ENCODE measurements around the gene NAALADL2. TPM values are rescaled to one million over a fixed set of nuclear protein-coding genes. Genes with fewer than 3 reads are reported as not detected.

Gene NAALADL2
- total and polyA plus RNA-seq, 2 donors from 2014 or later: 2.0 to 20.2 TPM

DNA sequence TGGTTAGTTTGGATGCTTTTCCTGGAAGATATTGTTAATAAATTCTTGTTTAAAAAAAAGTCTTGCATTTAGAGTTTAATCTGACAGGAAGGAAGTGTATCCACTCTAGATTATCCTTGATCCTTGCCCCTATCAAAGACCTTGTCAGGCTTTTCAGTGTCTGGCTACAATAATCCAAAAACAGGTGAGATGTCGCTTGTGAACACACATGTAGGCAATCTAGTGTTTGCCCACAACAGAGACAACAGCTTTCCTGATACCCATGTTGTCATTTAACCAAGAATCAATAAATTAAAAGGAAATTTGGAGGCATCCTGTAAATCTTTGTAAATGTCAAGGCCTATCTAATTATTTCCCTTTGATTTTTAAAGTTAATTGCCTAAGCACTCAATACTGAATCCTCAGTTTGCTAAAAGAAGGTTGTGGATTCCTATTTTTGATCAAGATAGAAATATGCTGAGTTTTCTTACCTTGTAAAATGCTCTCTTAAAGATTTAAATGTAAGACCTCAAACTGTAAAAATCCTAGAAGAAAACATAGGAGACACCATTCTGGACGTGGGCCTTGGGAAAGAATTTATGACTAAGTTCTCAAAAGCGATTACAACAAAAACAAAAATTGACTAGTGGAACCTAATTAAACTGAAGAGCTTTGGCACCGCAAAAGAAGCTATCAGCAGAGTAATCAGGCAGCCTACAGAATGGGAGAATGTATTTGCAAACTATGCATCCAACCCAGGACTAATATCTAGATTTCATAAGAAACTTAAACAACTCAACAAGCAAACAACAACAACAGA is 207.7 kb downstream of the NAALADL2 start:
- no peaks in the 10 kb centered on the region for H3K27me3 ChIP-seq (ENCODE audit: control insufficient read depth, insufficient read depth, low read length)
- H3K4me1 ChIP-seq (ENCODE audit: control insufficient read depth in 2 of 3, insufficient read depth in 2 of 3, low read depth in 1 of 3, low read length in 3 of 3): no peaks in the 10 kb centered on the region
- no peak overlapping the region for H3K9ac ChIP-seq (ENCODE audit: low read length in 3 of 3)
- TF ChIP-seq, protein P1, sequence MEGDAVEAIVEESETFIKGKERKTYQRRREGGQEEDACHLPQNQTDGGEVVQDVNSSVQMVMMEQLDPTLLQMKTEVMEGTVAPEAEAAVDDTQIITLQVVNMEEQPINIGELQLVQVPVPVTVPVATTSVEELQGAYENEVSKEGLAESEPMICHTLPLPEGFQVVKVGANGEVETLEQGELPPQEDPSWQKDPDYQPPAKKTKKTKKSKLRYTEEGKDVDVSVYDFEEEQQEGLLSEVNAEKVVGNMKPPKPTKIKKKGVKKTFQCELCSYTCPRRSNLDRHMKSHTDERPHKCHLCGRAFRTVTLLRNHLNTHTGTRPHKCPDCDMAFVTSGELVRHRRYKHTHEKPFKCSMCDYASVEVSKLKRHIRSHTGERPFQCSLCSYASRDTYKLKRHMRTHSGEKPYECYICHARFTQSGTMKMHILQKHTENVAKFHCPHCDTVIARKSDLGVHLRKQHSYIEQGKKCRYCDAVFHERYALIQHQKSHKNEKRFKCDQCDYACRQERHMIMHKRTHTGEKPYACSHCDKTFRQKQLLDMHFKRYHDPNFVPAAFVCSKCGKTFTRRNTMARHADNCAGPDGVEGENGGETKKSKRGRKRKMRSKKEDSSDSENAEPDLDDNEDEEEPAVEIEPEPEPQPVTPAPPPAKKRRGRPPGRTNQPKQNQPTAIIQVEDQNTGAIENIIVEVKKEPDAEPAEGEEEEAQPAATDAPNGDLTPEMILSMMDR (IDR thresholded peaks at IDR 0.05; ENCODE audit: borderline replicate concordance, extremely low read depth, insufficient read depth): no peak
- no peak overlapping the region for H3K27ac ChIP-seq (ENCODE audit: low read depth in 2 of 2, low read length in 2 of 2)
- H3K4me3 ChIP-seq (ENCODE audit: low read length in 3 of 3): no peak overlapping the region
- H3K36me3 ChIP-seq (ENCODE audit: control insufficient read depth in 2 of 3, insufficient read depth in 3 of 3, low read length in 3 of 3): no peaks in the 10 kb centered on the region
- DNase-seq (no peak), FAIRE-seq (no peak)
- no peaks in the 10 kb centered on the region for H3K9me3 ChIP-seq (ENCODE audit: control insufficient read depth in 2 of 3, insufficient read depth in 1 of 3, low read length in 3 of 3)
- intact Hi-C loops (cut with DNase I): no loop called here

GRCh38 chr3:175068587-175068986 is 209.5 kb downstream of the NAALADL2 start:
- no peak overlapping the region for H3K4me3 ChIP-seq (ENCODE audit: low read length in 3 of 3)
- TF ChIP-seq, protein P1 (IDR thresholded peaks at IDR 0.05; ENCODE audit: borderline replicate concordance, extremely low read depth, insufficient read depth): no peak
- no peak overlapping the region for H3K9ac ChIP-seq (ENCODE audit: low read length in 3 of 3)
- no peak overlapping the region for H3K27ac ChIP-seq (ENCODE audit: low read depth in 2 of 2, low read length in 2 of 2)
- H3K36me3 ChIP-seq (ENCODE audit: control insufficient read depth in 2 of 3, insufficient read depth in 3 of 3, low read length in 3 of 3): no peaks in the 10 kb centered on the region
- H3K27me3 ChIP-seq (ENCODE audit: control insufficient read depth, insufficient read depth, low read length): no peaks in the 10 kb centered on the region
- DNase-seq: no peak
- intact Hi-C loops (cut with DNase I): no loop called here
- H3K9me3 ChIP-seq (ENCODE audit: control insufficient read depth in 2 of 3, insufficient read depth in 1 of 3, low read length in 3 of 3): no peaks in the 10 kb centered on the region
- FAIRE-seq: no peak
- H3K4me1 ChIP-seq (ENCODE audit: control insufficient read depth in 2 of 3, insufficient read depth in 2 of 3, low read depth in 1 of 3, low read length in 3 of 3): no peaks in the 10 kb centered on the region

GRCh38 chr3:175070946-175071345 is 211.8 kb downstream of the NAALADL2 start:
- TF ChIP-seq, protein P1 (IDR thresholded peaks at IDR 0.05; ENCODE audit: borderline replicate concordance, extremely low read depth, insufficient read depth): no peak
- FAIRE-seq (no peak), DNase-seq (no peak)
- Histone ChIP-seq H3K9me3 (ENCODE audit: control insufficient read depth in 2 of 3, insufficient read depth in 1 of 3, low read length in 3 of 3) (no peaks in the 10 kb centered on the region), H3K36me3 (ENCODE audit: control insufficient read depth in 2 of 3, insufficient read depth in 3 of 3, low read length in 3 of 3) (no peaks in the 10 kb centered on the region), H3K27me3 (ENCODE audit: control insufficient read depth, insufficient read depth, low read length) (no peaks in the 10 kb centered on the region), H3K4me1 (ENCODE audit: control insufficient read depth in 2 of 3, insufficient read depth in 2 of 3, low read depth in 1 of 3, low read length in 3 of 3) (no peaks in the 10 kb centered on the region), H3K27ac (ENCODE audit: low read depth in 2 of 2, low read length in 2 of 2) (no peak overlapping the region), H3K9ac (ENCODE audit: low read length in 3 of 3) (no peak overlapping the region), H3K4me3 (ENCODE audit: low read length in 3 of 3) (no peak overlapping the region)
- intact Hi-C loops (cut with DNase I): no loop called here

All from kidney (tissue), 14 donors.